H9 (cell line): ENCODE results near the gene RNGTT. TPM values are rescaled to one million over a fixed set of nuclear protein-coding genes. Genes with fewer than 3 reads are reported as not detected.

ENCODE experiments used
- DNase-seq: peaks from one replicate; pipeline ENCODE4 v3.0.0-alpha.2; 2017
- H2AFZ ChIP-seq: one replicate; pipeline ENCODE4 v1.6.1; 2013; ENCODE audit warnings: mild to moderate bottlenecking, low read length, control low read depth, moderate library complexity
- H2AK5ac ChIP-seq: 2 replicates; pipeline ENCODE4 v1.6.1; 2013; ENCODE audit warnings: low read length, control low read depth, mixed read lengths; ENCODE audit not compliant: insufficient read length
- H2BK120ac ChIP-seq: one replicate; pipeline ENCODE4 v1.6.1; 2013; ENCODE audit warnings: low read depth, mild to moderate bottlenecking, low read length, control low read depth, inconsistent platforms; ENCODE audit not compliant: poor library complexity, severe bottlenecking
- H2BK12ac ChIP-seq: 2 replicates; pipeline ENCODE4 v1.6.1; 2013; ENCODE audit warnings: low read length, control low read depth, mixed read lengths, low read depth; ENCODE audit not compliant: insufficient read length
- H2BK15ac ChIP-seq: 2 replicates; pipeline ENCODE4 v1.6.1; 2013; ENCODE audit warnings: low read depth, low read length, control low read depth
- H2BK20ac ChIP-seq: one replicate; pipeline ENCODE4 v1.6.1; 2013; ENCODE audit warnings: low read depth, mild to moderate bottlenecking, low read length, control low read depth, inconsistent platforms; ENCODE audit not compliant: poor library complexity, severe bottlenecking
- H2BK5ac ChIP-seq: 2 replicates; pipeline ENCODE4 v1.6.1; 2013; ENCODE audit warnings: low read length, control low read depth, mixed read lengths; ENCODE audit not compliant: insufficient read length
- H3K14ac ChIP-seq: 2 replicates; pipeline ENCODE4 v1.6.1; 2013; ENCODE audit warnings: low read length, control low read depth; ENCODE audit not compliant: insufficient read depth
- H3K18ac ChIP-seq: 2 replicates; pipeline ENCODE4 v1.6.1; 2013; ENCODE audit warnings: low read depth, mild to moderate bottlenecking, mixed read lengths, low read length, control low read depth; ENCODE audit not compliant: insufficient read length
- H3K23ac ChIP-seq: 2 replicates; pipeline ENCODE4 v1.6.1; 2013; ENCODE audit warnings: low read length, control low read depth, mixed read lengths, low read depth; ENCODE audit not compliant: insufficient read length
- H3K23me2 ChIP-seq: 2 replicates; pipeline ENCODE4 v1.6.1; 2013; ENCODE audit warnings: low read depth, mild to moderate bottlenecking, mixed read lengths, low read length, control low read depth; ENCODE audit not compliant: insufficient read length, poor library complexity, severe bottlenecking
- H3K27ac ChIP-seq: 2 replicates; pipeline ENCODE4 v1.5.1; 2013; ENCODE audit warnings: low read length, control low read depth, mixed read lengths, low read depth; ENCODE audit not compliant: insufficient read length
- H3K27me3 ChIP-seq: 2 replicates; pipeline ENCODE4 v1.6.1; 2013; ENCODE audit warnings: low read length, control low read depth, inconsistent platforms; ENCODE audit not compliant: insufficient read depth
- H3K4ac ChIP-seq: 2 replicates; pipeline ENCODE4 v1.6.1; 2013; ENCODE audit warnings: low read depth, mild to moderate bottlenecking, control low read depth, inconsistent platforms, low read length, moderate library complexity
- H3K4me1 ChIP-seq: 2 replicates; pipeline ENCODE4 v1.6.1; 2013; ENCODE audit warnings: low read length, control low read depth, inconsistent platforms; ENCODE audit not compliant: insufficient read depth
- H3K4me2 ChIP-seq: 2 replicates; pipeline ENCODE4 v1.6.1; 2013; ENCODE audit warnings: low read length, control low read depth, mixed read lengths; ENCODE audit not compliant: insufficient read length, insufficient read depth
- H3K56ac ChIP-seq: 2 replicates; pipeline ENCODE4 v1.6.1; 2013; ENCODE audit warnings: low read depth, mild to moderate bottlenecking, mixed read lengths, low read length, control low read depth; ENCODE audit not compliant: insufficient read length
- H3K79me1 ChIP-seq: 2 replicates; pipeline ENCODE4 v1.6.1; 2013; ENCODE audit warnings: low read depth, mild to moderate bottlenecking, moderate library complexity, low read length, control low read depth, inconsistent platforms; ENCODE audit not compliant: insufficient read depth, poor library complexity, severe bottlenecking
- H3K79me2 ChIP-seq: 2 replicates; pipeline ENCODE4 v1.6.1; 2013; ENCODE audit warnings: low read length, control low read depth, inconsistent platforms; ENCODE audit not compliant: insufficient read depth
- H3K9ac ChIP-seq: 2 replicates; pipeline ENCODE4 v1.6.1; 2013; ENCODE audit warnings: low read length, control low read depth, mixed read lengths; ENCODE audit not compliant: insufficient read length; ENCODE audit errors: extremely low read depth
- H3K9me3 ChIP-seq: one replicate; pipeline ENCODE4 v1.6.1; 2013; ENCODE audit warnings: low read depth, low read length, inconsistent platforms; ENCODE audit not compliant: control insufficient read depth
- H3T11ph ChIP-seq: one replicate; pipeline ENCODE4 v1.6.1; 2013; ENCODE audit warnings: mild to moderate bottlenecking, low read length, control low read depth, inconsistent platforms
- H4K20me1 ChIP-seq: one replicate; pipeline ENCODE4 v1.6.1; 2013; ENCODE audit not compliant: control insufficient read depth, insufficient read length, insufficient read depth
- H4K5ac ChIP-seq: 2 replicates; pipeline ENCODE4 v1.6.1; 2013; ENCODE audit warnings: low read depth, mild to moderate bottlenecking, mixed read lengths, low read length, control low read depth; ENCODE audit not compliant: insufficient read length
- H4K8ac ChIP-seq: replicated peaks from 2 replicates; pipeline ENCODE4 v1.6.1; 2013; ENCODE audit warnings: low read length, control low read depth, mixed read lengths, low read depth; ENCODE audit not compliant: insufficient read length
- H4K91ac ChIP-seq: 2 replicates; pipeline ENCODE4 v1.6.1; 2013; ENCODE audit warnings: low read depth, mild to moderate bottlenecking, moderate library complexity, mixed read lengths, low read length, control low read depth; ENCODE audit not compliant: insufficient read length
- H3K27ac Mint-ChIP-seq, 3 experiments: 2 replicates in 2 of 3; 3 replicates in 1 of 3; pipeline ENCODE4 v1.8.0; 2020 to 2021; ENCODE audit warnings: mixed read lengths in 3 of 3, mild to moderate bottlenecking in 1 of 3, moderate library complexity in 1 of 3
- H3K27me3 Mint-ChIP-seq: 2 replicates; pipeline ENCODE4 v1.8.0; 2021; ENCODE audit warnings: low read depth, mild to moderate bottlenecking, moderate library complexity, mixed read lengths
- H3K36me3 Mint-ChIP-seq, 3 experiments: 2 replicates in 2 of 3; 3 replicates in 1 of 3; pipeline ENCODE4 v1.8.0; 2020 to 2021; ENCODE audit warnings: low read depth in 3 of 3, mixed read lengths in 3 of 3; ENCODE audit not compliant: insufficient read depth in 1 of 3
- H3K4me1 Mint-ChIP-seq, 2 experiments: 2 replicates each; pipeline ENCODE4 v1.8.0; 2020; ENCODE audit warnings: mixed read lengths in 2 of 2
- H3K4me3 Mint-ChIP-seq, 2 experiments: 2 replicates in 1 of 2; 3 replicates in 1 of 2; pipeline ENCODE4 v1.8.0; 2020 to 2021; ENCODE audit warnings: mild to moderate bottlenecking in 2 of 2, mixed read lengths in 2 of 2, moderate library complexity in 1 of 2
- H3K9me3 Mint-ChIP-seq, 2 experiments: 2 replicates in 1 of 2; 3 replicates in 1 of 2; pipeline ENCODE4 v1.8.0; 2020; ENCODE audit warnings: mild to moderate bottlenecking in 2 of 2, mixed read lengths in 2 of 2, moderate library complexity in 1 of 2
- CTCF ChIP-seq: fragments of 200-600 bp; sonication (generic); conservative IDR thresholded peaks from 3 replicates; pipeline ENCODE4 v1.8.0; 2021; ENCODE audit warnings: antibody characterized with exemption, mild to moderate bottlenecking
- total RNA-seq: library from RNA; stranded (reverse); gene quantifications from 2 replicates; pipeline ENCODE4 v1.2.1, GENCODE V29; 2021

RNGTT gene
- total RNA-seq, 1 experiment from 2014 or later: 20.5 TPM

GRCh38 chr6:88984152-88984551 is 20.7 kb upstream of the RNGTT start:
- H2BK5ac ChIP-seq: no peak overlapping the region

More at GRCh38 chr6:88984152-88984551, 20.7 kb upstream of the RNGTT start:
- Histone ChIP-seq H3K79me2 (no peaks in the 10 kb centered on the region), H3K14ac (no peak overlapping the region), H2BK20ac (no peak overlapping the region), H3K23me2 (no peaks in the 10 kb centered on the region), H3K27ac (no peak overlapping the region), H4K20me1 (no peaks in the 10 kb centered on the region), H2BK120ac (no peak overlapping the region), H4K91ac (no peak overlapping the region), H3K4me2 (no peak overlapping the region), H3K79me1 (no peaks in the 10 kb centered on the region), H3T11ph (no peak overlapping the region), H3K18ac (no peak overlapping the region), H4K5ac (no peak overlapping the region), H2BK12ac (no peak overlapping the region), H3K9me3 (no peaks in the 10 kb centered on the region), H2BK15ac (no peak overlapping the region), H3K9ac (no peak overlapping the region), H2AK5ac (no peak overlapping the region), H3K27me3 (no peaks in the 10 kb centered on the region), H2AFZ (no peak overlapping the region), H4K8ac (no peak overlapping the region), H3K56ac (no peak overlapping the region), H3K4ac (no peak overlapping the region), H3K4me1 (no peaks in the 10 kb centered on the region), H3K23ac (no peak overlapping the region)
- Mint-ChIP-seq H3K4me3 (no peak overlapping the region), H3K27me3 (peaks cover 19% of the 10 kb centered on the region), H3K4me1 (no peaks in the 10 kb centered on the region; a peak in 1 of 4 replicates), H3K36me3 (no peaks in the 10 kb centered on the region), H3K27ac (no peak overlapping the region), H3K9me3 (no peaks in the 10 kb centered on the region)
- no peak for DNase-seq
- no peak for TF ChIP-seq CTCF
